ENCODE measurements around the gene TLE1.
"Not testable (repeated sequence)": the region's sequence is repeated elsewhere in the genome, so short reads cannot be mapped to it uniquely, and the experiment has no call there.

TLE1 gene

DNA sequence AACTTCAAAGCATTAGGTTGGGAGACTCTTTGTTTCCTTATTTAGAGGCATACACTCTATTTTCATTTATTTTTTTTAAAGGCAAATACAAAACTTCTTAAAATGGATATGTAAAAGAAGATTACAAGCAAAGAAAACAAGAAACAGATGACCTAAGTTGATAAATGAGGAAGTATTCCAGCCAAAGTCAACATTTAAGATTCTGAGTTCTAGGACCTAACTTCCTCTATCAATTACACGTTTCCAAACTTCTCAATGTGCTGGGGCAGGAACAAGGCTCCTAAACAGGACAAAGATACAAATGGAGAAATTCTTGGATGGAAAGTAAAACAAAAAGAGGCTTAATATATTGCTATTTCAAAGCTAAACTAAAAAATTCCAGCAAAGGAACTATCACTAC lies 89.5 kb downstream of the TLE1 start:
- no peak for DNase-seq

DNA sequence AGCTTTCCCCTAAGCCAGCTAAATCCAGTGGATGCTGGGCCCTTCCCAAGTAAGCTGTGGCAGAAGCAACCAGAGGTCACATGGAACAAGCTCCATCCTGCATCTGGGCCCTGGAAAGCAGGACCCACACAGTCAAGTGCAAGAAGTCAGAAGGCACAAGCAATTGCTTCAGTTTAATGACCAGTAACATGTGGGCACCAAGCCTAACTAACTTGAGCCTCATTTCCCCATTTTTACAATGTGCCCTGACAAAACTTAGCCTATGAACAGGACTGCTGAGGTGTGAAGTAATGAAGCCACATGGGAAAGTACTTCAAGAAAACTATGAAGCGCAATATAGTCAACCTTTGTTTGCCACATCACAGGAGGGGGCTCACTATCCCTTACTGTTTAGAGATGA lies 90.5 kb downstream of the TLE1 start:
- no peak for DNase-seq

DNA sequence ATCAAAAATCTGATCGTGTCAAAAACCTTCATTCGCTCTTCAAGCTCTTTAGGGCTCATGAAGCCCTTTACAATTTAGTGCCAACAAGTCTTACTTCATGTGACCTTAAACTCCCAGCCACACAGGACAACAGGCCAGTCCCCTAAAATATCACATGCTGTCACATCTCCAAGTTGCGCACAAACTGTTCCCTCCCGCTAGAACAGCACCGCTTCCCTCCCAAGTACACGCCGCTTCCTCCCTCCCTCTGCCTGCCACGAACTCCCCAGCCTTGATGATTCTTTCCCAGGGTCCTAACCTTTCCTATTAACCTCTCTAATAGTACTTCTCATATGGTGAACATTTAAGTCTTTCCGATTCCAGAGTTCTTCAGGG lies 91.2 kb downstream of the TLE1 start:
- DNase-seq, result no peak

DNA sequence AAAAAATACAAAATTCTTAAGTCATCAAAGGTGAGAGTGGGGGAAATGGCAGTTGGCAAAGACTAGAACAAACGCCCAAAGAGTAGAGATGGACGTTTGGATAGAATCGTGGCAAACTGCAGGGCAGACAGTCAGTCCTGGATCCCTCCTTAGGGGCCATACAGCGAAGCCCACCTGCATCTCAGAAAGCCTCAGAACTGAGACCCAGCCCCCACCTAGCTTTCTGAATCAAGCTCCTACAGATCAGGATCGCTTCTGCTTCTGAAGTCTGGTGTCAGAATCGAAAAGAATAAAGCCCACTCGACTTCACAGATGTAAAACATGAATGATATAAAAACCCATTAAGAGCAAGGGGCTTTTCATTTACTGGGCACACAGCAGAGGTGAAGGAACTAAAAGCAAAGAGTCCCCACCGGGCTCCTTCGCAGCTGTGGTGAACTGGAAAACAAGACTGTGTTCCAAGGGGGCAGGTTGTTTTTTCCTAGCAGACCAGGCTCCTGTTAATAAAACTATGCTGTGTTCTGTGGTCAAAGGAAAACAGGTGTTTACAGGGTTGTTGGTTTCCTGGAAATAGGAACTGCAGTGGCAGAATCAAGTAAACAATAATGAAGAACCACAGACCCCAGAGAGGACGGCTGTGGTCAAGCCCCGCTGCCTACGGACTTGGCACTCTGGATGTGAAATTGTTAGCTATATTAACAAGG lies 91.8 kb downstream of the TLE1 start:
- DNase-seq, result no peak

DNA sequence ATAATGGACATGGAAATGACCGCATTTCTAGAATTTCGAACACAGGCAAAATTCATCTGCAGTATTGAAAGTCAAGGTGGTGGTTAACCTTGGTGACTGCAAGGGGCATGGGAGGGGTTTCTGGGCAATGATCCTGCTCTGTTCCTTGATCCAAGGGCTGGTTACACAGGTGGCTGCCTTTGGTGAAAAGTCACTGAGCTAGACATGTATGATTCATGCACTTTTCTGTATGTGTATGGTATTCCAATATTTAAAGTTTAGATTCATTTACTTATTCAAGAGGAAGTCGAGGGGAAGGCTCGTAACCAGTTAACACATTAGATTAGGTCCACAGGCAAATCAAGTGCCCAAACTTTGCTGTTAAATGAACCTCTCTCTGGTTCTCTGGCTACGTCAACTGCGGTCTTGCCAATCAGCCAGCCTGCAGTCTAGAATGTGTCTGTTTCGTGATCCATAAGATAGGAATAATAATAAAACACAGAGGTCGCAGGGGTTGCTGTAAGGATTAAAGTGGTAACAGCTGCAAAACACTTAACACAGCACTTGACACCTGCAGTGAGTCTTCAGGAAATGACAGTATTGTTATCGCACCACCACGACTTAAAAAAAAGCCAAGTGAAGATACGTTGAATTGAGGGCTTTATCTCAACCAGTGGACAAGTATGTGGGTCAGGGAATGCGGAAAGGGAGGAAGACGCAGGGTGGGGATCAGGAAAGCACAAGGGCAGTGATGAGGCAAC lies 92.5 kb downstream of the TLE1 start:
- DNase-seq, result no peak

DNA sequence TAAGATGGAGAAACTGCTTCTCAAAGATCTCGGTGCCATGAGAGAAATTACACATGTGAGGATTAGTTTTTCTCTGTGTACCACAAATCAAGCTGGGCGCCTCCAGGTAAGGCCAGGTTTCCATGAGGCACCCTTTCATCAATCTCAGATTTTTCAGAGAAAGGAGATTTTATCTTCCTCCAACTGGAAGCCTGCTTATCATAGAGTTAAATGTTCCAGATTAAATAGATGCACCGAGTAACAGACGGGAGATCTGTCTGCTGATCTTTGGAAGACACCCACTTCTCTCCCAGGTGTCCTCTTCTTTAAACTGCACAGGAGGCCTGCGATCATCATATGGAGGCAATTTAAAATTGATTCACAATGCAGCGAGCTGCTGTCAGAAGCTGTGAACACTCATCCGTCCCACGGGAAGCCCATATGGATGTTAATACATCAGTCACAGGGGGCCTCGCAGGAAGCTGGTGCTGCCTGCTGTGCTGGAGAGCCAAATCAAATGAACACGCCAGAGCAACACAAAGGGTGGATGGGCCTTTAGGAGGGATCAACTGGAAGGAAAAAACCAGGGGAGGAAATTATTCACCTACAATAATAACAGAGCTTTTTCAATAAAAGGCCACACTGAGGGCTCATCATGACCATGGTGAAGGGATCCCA lies 93.3 kb downstream of the TLE1 start:
- DNase-seq, result no peak

DNA sequence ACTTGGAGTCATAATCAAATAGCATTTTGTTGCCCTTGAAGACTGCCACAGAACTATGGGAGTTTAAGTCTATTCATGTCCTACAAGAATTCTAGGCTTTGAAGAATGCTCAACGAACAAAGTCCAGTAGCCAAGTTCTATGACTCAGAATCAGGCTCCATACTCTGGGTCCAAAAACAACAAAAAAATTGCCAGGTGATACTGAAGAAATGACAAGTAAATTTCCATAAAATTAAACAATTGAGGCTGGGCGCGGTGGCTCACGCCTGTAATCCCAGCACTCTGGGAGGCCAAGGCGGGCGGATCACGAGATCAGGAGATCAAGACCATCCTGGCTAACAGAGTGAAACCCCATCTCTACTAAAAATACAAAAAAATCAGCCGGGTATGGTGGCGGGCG lies 94.1 kb downstream of the TLE1 start:
- DNase-seq, result not testable (repeated sequence)

DNA sequence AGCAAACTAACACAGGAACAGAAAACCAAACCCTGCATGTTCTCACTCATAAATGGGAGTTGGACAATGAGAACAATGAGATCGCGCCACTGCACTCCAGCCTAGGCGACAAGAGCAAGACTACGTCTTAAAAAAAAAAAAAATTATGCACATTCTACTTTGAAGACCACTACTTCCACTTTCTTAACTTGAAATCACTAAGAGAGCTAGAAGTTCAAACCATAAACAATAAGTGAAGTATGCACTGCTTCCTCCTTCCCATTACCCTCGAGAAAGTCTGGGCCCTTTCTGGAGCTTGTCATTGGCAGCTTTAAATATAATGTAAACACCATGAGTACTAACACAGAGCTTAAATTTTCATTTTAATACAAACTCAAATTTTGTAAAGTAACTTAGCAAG lies 94.9 kb downstream of the TLE1 start:
- DNase-seq, result no peak

DNA sequence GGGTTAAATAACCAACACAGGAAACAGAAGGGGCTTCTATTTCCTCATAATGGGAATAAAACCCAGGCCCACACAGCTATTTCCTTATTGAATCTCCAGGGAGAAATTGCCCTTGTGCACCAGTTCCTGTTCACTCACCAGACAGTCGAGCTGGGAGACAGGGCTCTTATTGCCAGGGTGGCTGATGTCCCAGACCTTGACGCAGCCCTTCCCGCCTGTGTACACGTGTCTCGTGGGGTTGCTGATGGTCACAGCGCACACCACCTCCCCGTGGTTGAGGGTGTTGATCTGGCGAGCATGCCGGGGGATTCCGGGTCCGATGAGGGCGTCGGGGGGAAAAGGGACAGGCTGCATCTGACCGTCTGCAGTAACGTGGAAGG lies 96.5 kb downstream of the TLE1 start:
- no peak for DNase-seq

DNA sequence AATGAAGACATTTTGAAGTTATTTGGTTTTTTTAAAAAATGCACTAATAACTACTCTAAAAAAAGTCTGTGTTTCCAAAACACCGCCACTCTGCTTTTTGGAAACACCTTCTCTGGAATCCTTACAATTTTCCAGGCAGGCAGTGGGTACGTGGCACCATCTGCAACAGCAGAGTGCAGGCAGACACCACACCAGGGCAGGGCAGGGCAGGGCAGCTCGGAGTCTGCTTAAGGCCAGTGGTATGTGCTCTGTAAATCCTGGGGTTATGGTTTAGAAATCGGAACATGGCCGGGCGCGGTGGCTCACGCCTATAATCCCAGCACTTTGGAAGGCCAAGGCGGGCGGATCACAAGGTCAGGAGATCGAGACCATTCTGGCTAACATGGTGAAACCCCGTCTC lies 97.6 kb downstream of the TLE1 start:
- no peak for DNase-seq

DNA sequence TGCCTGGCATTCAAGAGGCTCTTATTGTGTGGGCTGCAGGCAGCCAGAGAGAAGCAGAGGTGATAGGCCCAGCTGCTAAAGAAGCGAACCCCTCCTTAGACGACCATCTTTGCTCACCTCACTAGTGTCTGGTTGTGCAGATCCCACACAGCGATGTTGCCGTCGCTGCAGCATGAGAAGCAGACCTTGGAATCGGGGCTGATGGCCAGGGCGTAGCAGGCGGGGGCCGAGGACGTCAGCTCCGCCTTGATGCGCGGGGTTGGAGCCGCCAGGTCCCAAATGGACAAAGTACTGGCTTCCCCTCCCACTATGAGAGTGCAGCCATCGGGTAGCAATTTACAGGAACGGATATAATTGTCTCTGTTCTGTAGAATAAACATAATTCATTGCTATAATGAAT lies 98.7 kb downstream of the TLE1 start:
- DNase-seq, result no peak

DNA sequence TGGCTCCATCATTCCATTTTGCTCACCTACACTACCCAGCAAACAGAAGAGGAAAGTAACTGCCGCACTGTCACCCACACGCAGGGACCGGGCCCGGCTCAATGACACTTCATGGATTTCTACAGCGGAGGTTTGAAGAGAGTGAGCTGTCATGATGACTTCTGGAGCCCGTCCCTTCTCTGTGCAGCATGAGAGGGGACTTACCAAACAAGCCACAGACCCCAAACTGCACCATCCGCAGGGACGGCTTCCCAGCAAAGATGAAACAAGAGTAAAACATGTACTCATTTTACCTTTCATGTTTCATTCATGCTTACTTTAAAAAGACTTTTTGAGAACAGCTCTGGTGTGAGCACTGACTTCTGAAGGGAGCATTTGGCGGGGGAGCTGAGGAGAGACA lies 99.5 kb downstream of the TLE1 start:
- DNase-seq, result no peak

DNA sequence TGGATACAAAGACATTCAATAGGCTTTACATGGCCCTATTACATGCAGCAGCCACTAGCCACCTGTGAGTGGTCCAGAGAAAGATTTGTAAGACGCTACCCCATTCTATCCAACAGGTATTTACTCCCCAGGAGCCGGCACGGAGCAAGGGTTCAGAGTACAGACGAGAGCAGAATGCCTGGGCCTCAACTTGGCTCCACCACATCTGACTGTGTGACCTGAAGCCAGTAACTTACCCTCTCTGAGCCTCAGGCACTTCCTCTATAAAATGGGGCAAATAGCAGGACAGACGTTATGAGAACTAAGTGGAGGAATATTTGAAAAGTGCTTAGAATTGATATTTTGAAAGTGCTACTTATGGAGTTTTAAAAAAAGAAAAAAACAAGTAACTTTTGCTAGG lies 100.0 kb downstream of the TLE1 start:
- no peak for DNase-seq

DNA sequence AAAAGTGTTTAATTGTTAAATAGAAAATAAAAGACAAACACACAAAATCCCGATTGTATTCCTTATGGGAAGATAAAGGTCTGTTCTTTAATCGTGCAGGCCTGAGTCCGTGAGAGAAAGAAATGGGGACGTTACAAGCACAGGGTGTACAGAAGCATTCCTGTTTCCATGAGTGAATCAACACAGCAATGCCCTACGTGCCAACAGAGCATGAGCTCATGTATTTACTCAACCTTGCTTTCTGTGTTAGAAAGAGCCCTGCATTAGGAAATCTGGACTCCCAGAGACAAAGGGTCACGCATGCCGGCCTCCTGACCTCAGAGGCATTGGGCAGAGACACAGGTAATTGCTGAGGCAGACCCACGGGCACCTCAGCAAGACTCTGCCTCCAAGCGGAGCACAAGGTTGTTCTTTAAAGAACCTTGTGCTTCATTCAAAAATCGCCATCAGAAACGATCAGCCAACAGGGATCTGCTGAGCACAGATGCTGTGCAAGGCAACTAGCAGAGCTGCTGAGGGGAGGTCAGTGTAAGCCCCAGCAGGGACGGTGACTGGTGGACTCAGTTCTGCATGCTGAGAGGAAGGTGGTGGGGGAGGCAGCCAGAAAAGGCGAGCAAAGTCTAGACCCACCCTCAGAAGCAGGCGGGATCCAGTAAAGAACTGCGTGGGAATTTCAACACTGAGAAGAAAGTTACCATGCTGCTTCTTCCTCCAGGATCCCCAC lies 101.0 kb downstream of the TLE1 start:
- DNase-seq, result no peak

DNA sequence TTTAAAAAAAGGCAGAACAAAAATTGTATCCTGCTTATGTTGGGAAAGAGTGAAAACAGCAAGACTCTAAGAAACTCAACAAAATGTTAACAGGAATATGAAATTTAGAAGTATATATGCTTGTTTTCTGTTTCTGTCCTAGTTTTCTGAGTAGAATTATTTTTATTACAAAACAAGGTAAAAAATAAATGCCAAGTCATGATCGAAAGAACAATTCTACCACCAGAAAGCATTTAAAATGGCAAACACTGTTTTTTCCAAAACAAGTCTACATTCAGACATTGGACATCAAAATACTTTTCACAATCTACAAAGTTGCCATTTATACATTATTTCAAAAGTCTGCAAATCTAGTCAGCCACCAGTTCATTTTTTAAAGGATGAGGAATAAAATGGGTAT lies 102.6 kb downstream of the TLE1 start:
- no peak for DNase-seq

DNA sequence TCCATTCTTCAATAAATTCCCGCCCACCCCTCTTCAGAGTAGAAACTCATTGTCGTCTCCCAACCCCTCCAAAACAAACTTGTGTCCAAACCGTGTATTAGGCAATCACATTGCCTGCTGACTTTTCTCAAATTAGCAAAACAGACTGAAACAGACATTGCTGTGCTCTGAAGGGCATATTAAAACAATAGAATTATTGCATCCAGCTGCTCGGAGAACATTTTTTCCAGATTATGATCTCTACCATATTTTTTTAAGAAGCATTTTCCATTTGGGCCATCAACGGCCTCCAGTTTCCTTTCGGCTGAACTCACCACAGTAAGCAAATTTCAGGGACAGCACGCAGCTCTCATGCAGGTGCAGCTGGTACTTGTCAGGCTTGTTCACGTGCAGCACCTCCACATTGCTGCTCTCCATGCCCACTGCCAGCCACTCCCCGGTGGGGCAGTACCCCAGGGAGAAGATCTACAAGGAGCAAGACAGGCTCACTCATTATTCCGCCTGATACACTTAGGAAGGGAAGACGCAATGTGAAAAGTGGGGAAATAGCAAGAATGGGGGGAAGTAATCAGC lies 104.1 kb downstream of the TLE1 start:
- no peak for DNase-seq

DNA sequence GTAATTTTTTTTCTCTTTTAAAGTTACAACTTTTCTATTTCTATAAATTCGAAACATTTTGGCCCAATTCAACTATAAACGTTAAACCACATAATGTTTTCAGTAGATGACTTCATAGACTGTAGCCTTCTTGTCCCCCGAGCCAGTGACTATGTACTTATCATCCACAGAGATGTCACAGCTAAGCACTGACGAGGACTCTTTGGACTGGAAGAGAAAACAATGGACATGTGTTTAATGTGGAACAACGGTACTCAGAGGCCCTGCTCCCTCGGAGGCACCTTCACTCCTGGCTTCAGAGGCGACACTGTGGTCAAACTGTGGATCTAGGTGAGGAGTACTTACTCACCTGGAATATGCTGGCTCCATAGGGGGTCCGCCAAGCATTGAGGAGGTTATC lies 105.2 kb downstream of the TLE1 start:
- no peak for DNase-seq

DNA sequence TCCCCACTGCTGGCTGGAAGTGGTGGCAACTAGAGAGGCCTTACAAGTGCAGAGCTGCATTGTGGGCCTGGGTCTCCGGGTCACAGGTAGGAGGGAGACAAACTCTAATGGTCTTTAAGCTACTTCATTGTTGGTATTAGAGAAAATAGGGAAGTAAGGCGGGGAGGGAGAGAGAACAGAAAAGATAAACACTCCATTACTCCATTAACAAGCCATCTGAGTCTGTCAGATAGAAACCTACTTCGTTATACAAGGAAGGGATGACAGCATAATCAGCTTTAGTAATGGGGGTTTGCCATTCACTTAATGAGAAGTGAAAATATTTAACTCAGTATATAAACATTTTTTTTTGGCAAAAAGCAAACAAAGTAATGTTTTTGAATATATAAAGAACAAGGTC lies 107.4 kb downstream of the TLE1 start:
- DNase-seq, result no peak

DNA sequence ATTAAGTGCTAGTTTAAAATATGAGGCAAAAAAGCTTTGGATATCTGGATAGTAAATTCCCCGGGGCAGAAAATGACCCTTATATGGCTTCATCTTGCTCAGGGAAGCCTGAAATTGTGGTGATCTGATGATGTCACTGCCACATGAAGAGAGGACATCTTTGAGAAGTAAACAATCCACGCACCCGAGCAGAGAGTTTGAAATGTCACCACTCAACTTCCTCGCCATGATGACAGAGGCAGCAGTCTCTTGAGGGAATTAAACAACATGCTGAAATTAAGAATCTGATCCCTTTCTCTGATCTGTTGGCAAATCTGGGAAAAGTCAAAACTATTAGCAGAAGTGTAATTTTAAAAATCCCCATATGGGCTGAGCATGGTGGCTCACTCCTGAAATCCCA lies 110.0 kb downstream of the TLE1 start:
- DNase-seq, result no peak

DNA sequence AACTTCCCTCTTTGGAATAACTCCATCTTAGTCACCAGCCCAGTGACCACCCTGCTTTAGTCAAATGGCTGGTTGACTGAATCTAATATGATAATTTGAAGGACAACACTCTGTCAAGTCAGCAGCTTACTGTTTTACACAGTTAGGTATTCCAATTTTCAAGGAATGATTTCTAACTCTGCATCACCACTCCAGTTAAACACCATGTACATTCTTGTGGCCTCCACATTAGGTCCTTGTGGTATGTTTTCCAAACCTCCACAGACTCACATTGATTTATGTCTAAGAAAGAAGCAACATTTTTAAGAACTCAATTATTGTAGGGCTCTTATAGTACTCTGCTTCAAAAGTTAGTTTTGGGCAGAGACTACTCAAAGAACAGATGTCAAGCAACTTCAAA lies 110.7 kb downstream of the TLE1 start:
- DNase-seq, result no peak

DNA sequence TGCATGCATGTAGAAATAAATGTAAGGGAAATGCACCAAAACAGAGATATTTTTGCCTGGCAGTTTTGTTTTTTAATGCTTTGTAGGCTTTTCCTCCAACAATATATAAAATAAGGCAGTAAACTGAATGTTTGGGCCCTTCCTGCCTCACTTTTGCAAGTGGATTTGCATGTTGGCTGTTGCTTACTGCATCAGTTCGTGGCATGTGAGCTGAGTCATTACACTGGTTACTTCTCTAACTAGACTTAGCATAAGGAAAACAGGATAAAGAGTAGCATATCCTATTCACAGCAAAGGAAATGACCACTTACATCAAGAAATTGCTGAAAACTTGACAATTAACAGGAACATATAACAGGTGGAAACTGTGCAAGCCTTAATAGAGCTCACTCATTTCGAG lies 113.4 kb downstream of the TLE1 start:
- no peak for DNase-seq

DNA sequence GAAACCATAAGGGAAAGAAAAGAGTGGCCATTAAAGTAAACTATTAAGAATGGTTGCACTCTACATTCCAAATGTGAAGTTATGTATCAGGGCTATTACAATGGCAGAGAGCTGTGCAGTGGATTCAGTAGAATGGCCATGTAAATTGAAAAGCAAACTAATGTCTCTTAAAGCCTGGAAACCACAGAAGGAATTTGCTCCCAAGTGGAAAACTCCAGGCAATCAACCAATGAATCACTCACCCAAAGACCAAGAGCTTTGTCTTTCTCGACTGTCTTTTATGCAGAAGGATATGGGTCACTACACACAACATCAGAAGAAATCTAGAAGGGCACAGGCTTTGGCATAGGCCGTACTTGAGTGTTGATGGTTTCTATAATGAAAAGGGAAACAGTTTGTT lies 114.9 kb downstream of the TLE1 start:
- no peak for DNase-seq
